ENCODE measurements around the gene FBH1.

GRCh38 chr10:5938291-5938690 is 48.2 kb downstream of the FBH1 start:
- no peak for TF ChIP-seq CTCF (conservative IDR thresholded peaks at IDR 0.05; ENCODE audit: low read depth, low read length)
- no peak for TF ChIP-seq EZH2 (IDR thresholded peaks at IDR 0.05; ENCODE audit: borderline replicate concordance, low read depth, low read length, poor library complexity, severe bottlenecking)
